Kidney (tissue), 14 donors: Measurements from ENCODE around the gene PHEX. TPM values are rescaled to one million over a fixed set of nuclear protein-coding genes. Genes with fewer than 3 reads are reported as not detected.

ENCODE experiments used
- DNase-seq, 5 donors: peaks; one replicate each; pipeline ENCODE4 v3.0.0-alpha.2; 2013 to 2020
- FAIRE-seq: peaks from 2 replicates; lab custom pipeline; 2012; peaks lifted over from hg19 to GRCh38; lab: Jason Lieb, UNC
- H3K27ac ChIP-seq, 2 donors: one replicate each; pipeline ENCODE4 v1.7.0; 2013; ENCODE audit warnings: low read depth in 2 of 2, low read length in 2 of 2, inconsistent platforms in 1 of 2
- H3K27me3 ChIP-seq: one replicate; pipeline ENCODE4 v1.7.1; 2013; ENCODE audit warnings: low read length, inconsistent platforms; ENCODE audit not compliant: control insufficient read depth, insufficient read depth
- H3K36me3 ChIP-seq, 3 donors: one replicate each; pipeline versions ENCODE4 v1.7.0 to v1.7.1; 2013; ENCODE audit warnings: low read length in 3 of 3, control low read depth in 1 of 3, inconsistent platforms in 1 of 3; ENCODE audit not compliant: insufficient read depth in 3 of 3, control insufficient read depth in 2 of 3
- H3K4me1 ChIP-seq, 3 donors: one replicate each; pipeline versions ENCODE4 v1.7.0 to v1.7.1; 2013; ENCODE audit warnings: low read length in 3 of 3, inconsistent platforms in 1 of 3, low read depth in 1 of 3; ENCODE audit not compliant: control insufficient read depth in 2 of 3, insufficient read depth in 2 of 3
- H3K4me3 ChIP-seq, 3 donors: one replicate each; pipeline versions ENCODE4 v1.7.0 to v1.8.1; 2013; ENCODE audit warnings: low read length in 3 of 3, control low read depth in 1 of 3, inconsistent platforms in 1 of 3
- H3K9ac ChIP-seq, 3 donors: one replicate each; pipeline versions ENCODE4 v1.7.0 to v1.7.1; 2013; ENCODE audit warnings: low read length in 3 of 3, control low read depth in 1 of 3, inconsistent platforms in 1 of 3
- H3K9me3 ChIP-seq, 3 donors: one replicate each; pipeline versions ENCODE4 v1.7.0 to v1.7.1; 2013; ENCODE audit warnings: low read length in 3 of 3, control low read depth in 1 of 3, inconsistent platforms in 1 of 3; ENCODE audit not compliant: control insufficient read depth in 2 of 3, insufficient read depth in 1 of 3
- CTCF ChIP-seq: IDR thresholded peaks from 3 replicates; pipeline ENCODE4 v1.5.1; 2012; ENCODE audit warnings: mild to moderate bottlenecking, moderate library complexity, borderline replicate concordance; ENCODE audit not compliant: insufficient read depth; ENCODE audit errors: extremely low read depth
- intact Hi-C: fragments of 100-400 bp; cut with DNase I; formaldehyde crosslinking; loops from one replicate; pipeline ENCODE4 v1.11.1; 2022
- polyA plus RNA-seq: library from polyadenylated mRNA; stranded (reverse); fragments of 350-450 nt; fragmentation: Illumina TruSeq; extraction: RNeasy Lipid Tissue Mini Kit (QIAGEN cat#74804); gene quantifications from one replicate; pipeline ENCODE4 v1.2.3, GENCODE V29; 2014; ENCODE audit warnings: low read depth, low replicate concordance; ENCODE audit not compliant: insufficient read depth
- total RNA-seq: library from RNA; stranded (reverse); fragmentation: NEBNext Ultra II Directional; extraction: Animal tissue kit (Norgen Biotek cat#: 25700); gene quantifications from one replicate; pipeline ENCODE4 v1.2.1, GENCODE V29; 2021
- donor health status: control.
- donor health status: control.
- donor health status: control.
- donor health status: control.
- donor health status: control.
- donor health status: DM: yes; HTN: yes; CAD: no.
- donor health status: Normal renal cell carcinoma (clear cell type).

The PHEX gene
- total and polyA plus RNA-seq, 2 donors from 2014 or later: 0.19 to 0.25 TPM

GRCh38 chrX:22110729-22111494, 78.8 kb downstream of the PHEX start:
- FAIRE-seq: no peak
- Histone ChIP-seq H3K36me3 (no peaks in the 10 kb centered on the region), H3K27ac (peak overlapping the region in 1 of 2 donors; percentile 9), H3K9me3 (no peaks in the 10 kb centered on the region), H3K27me3 (peaks cover 2% of the 10 kb centered on the region), H3K9ac (no peak overlapping the region), H3K4me1 (no peaks in the 10 kb centered on the region), H3K4me3 (no peak overlapping the region)
- no peak for TF ChIP-seq CTCF
- intact Hi-C loops: no loop called here
- no peak for DNase-seq

GRCh38 chrX:22116605-22117546, 84.8 kb downstream of the PHEX start:
- no peak overlapping the region for H3K9ac ChIP-seq
- peaks cover 2% of the 10 kb centered on the region for H3K27me3 ChIP-seq
- no peaks in the 10 kb centered on the region for H3K9me3 ChIP-seq
- peak; percentile 81 for FAIRE-seq
- H3K4me3 ChIP-seq: no peak overlapping the region
- intact Hi-C loops: no loop called here
- peak in 2 of 5 donors; percentile 36 to 37 for DNase-seq
- TF ChIP-seq CTCF: no peak
- no peaks in the 10 kb centered on the region for H3K36me3 ChIP-seq
- H3K27ac ChIP-seq: peak overlapping the region in 1 of 2 donors; percentile 28
- no peaks in the 10 kb centered on the region for H3K4me1 ChIP-seq

- H3K27ac ChIP-seq: no peak overlapping the region
- no peaks in the 10 kb centered on the region for H3K36me3 ChIP-seq
- intact Hi-C loops: no loop called here
- H3K9me3 ChIP-seq: no peaks in the 10 kb centered on the region
- FAIRE-seq: peak; percentile 13
- no peak overlapping the region for H3K4me3 ChIP-seq
- no peak overlapping the region for H3K9ac ChIP-seq
- DNase-seq: no peak
- TF ChIP-seq CTCF: no peak
- peaks cover 2% of the 10 kb centered on the region for H3K27me3 ChIP-seq
- H3K4me1 ChIP-seq: no peaks in the 10 kb centered on the region
Observed at GRCh38 chrX:22117633-22118032, 85.5 kb downstream of the PHEX start.
